ENCODE measurements around the gene SOHLH2. TPM values are rescaled to one million over a fixed set of nuclear protein-coding genes. Genes with fewer than 3 reads are reported as not detected.

The SOHLH2 gene
- total and polyA plus RNA-seq, 2 of the 4 experiments (the other 2 are of a cell fraction), result 0.17 to 0.18 TPM

- Histone ChIP-seq H2BK20ac (ENCODE audit: low read depth, low read length) (no peak overlapping the region), H2AK9ac (replicated peaks; ENCODE audit: low read depth, low read length, poor library complexity) (no peak overlapping the region), H3K79me1 (ENCODE audit: low read depth in 1 of 2, low read length in 2 of 2) (no peaks in the 10 kb centered on the region), H3K4ac (ENCODE audit: low read depth, low read length) (no peak overlapping the region), H2BK15ac (ENCODE audit: low read depth, low read length) (no peak overlapping the region), H3K23ac (ENCODE audit: low read depth, low read length) (no peak overlapping the region), H3K56ac (ENCODE audit: extremely low read depth, insufficient read depth, low read length) (no peak overlapping the region), H3K9me1 (ENCODE audit: insufficient read depth, low read length) (no peaks in the 10 kb centered on the region), H3K4me3 (ENCODE audit: insufficient read depth, low read depth, low read length) (no peak overlapping the region), H3K14ac (replicated peaks; ENCODE audit: low read depth, low read length) (no peak overlapping the region), H2BK5ac (ENCODE audit: low read depth, low read length, poor library complexity, severe bottlenecking) (no peak overlapping the region), H3K36me3 (ENCODE audit: control insufficient read depth, insufficient read depth, low read length) (no peaks in the 10 kb centered on the region), H2BK120ac (ENCODE audit: low read depth, low read length) (no peak overlapping the region), H3K27me3 (ENCODE audit: control insufficient read depth, insufficient read depth, low read length) (peaks cover 31% of the 10 kb centered on the region), H3K18ac (ENCODE audit: low read depth, low read length) (no peak overlapping the region), H3K9me3 (ENCODE audit: control insufficient read depth, insufficient read depth, low read length) (no peaks in the 10 kb centered on the region), H4K20me1 (ENCODE audit: insufficient read depth, low read length) (no peaks in the 10 kb centered on the region), H4K91ac (ENCODE audit: insufficient read depth, low read depth, low read length) (no peak overlapping the region), H4K8ac (ENCODE audit: low read depth in 2 of 2, low read length in 2 of 2) (no peak overlapping the region), H2AK5ac (ENCODE audit: low read depth, low read length) (no peak overlapping the region), H3K27ac (ENCODE audit: insufficient read depth, low read length) (no peak overlapping the region), H3K4me1 (ENCODE audit: control insufficient read depth, insufficient read depth, low read length) (no peaks in the 10 kb centered on the region), H2AFZ (replicated peaks; ENCODE audit: low read length, poor library complexity) (no peak overlapping the region), H3K9ac (ENCODE audit: low read depth, low read length) (no peak overlapping the region), H4K5ac (ENCODE audit: low read depth, low read length) (no peak overlapping the region), H3K4me2 (ENCODE audit: low read depth, low read length) (no peak overlapping the region)
- WGBS, 2 experiments (ENCODE audit: extremely low coverage in 2 of 2, insufficient read length in 1 of 2), result no CpG with 5 or more reads among the region's 5 CpGs
- dilution Hi-C loops (cut with HindIII; ENCODE audit: low sequenced_read_pairs, unreplicated experiment), result no loop called here
- CTCF ChIA-PET, result no interaction called here
- ATAC-seq (ENCODE audit: low read depth), result no peak
- TF ChIP-seq, protein P1, sequence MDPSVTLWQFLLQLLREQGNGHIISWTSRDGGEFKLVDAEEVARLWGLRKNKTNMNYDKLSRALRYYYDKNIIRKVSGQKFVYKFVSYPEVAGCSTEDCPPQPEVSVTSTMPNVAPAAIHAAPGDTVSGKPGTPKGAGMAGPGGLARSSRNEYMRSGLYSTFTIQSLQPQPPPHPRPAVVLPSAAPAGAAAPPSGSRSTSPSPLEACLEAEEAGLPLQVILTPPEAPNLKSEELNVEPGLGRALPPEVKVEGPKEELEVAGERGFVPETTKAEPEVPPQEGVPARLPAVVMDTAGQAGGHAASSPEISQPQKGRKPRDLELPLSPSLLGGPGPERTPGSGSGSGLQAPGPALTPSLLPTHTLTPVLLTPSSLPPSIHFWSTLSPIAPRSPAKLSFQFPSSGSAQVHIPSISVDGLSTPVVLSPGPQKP (IDR thresholded peaks at IDR 0.05; ENCODE audit: borderline replicate concordance, low read depth, low read length), result no peak
- TF ChIP-seq MAZ (IDR thresholded peaks at IDR 0.05; ENCODE audit: borderline replicate concordance, low read depth, low read length), result no peak
- no peak for TF ChIP-seq CEBPB (IDR thresholded peaks at IDR 0.05; ENCODE audit: low read depth, low read length)
- TF ChIP-seq USF2 (IDR thresholded peaks at IDR 0.05; ENCODE audit: low read depth, low read length), result no peak
- no peak for TF ChIP-seq RFX5 (IDR thresholded peaks at IDR 0.05; ENCODE audit: low read depth, low read length)
- no peak for TF ChIP-seq NFE2L2 (IDR thresholded peaks at IDR 0.05; ENCODE audit: low read depth, low read length)
- no peak for TF ChIP-seq MAFK (IDR thresholded peaks at IDR 0.05; ENCODE audit: low read depth, low read length)
- no peak for TF ChIP-seq FOS (IDR thresholded peaks at IDR 0.05; ENCODE audit: low read depth, low read length)
- no peak for TF ChIP-seq CHD1 (IDR thresholded peaks at IDR 0.05; ENCODE audit: low read depth, low read length)
- no peak for TF ChIP-seq MXI1 (IDR thresholded peaks at IDR 0.05; ENCODE audit: borderline replicate concordance, low read depth, low read length)
- TF ChIP-seq, protein P2, sequence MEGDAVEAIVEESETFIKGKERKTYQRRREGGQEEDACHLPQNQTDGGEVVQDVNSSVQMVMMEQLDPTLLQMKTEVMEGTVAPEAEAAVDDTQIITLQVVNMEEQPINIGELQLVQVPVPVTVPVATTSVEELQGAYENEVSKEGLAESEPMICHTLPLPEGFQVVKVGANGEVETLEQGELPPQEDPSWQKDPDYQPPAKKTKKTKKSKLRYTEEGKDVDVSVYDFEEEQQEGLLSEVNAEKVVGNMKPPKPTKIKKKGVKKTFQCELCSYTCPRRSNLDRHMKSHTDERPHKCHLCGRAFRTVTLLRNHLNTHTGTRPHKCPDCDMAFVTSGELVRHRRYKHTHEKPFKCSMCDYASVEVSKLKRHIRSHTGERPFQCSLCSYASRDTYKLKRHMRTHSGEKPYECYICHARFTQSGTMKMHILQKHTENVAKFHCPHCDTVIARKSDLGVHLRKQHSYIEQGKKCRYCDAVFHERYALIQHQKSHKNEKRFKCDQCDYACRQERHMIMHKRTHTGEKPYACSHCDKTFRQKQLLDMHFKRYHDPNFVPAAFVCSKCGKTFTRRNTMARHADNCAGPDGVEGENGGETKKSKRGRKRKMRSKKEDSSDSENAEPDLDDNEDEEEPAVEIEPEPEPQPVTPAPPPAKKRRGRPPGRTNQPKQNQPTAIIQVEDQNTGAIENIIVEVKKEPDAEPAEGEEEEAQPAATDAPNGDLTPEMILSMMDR (conservative IDR thresholded peaks at IDR 0.05; ENCODE audit: low read depth, low read length), result no peak
- no peak for TF ChIP-seq BHLHE40 (IDR thresholded peaks at IDR 0.05; ENCODE audit: low read depth, low read length)
- TF ChIP-seq SMC3 (IDR thresholded peaks at IDR 0.05; ENCODE audit: low read depth, low read length), result no peak
- POLR2A ChIA-PET (ENCODE audit: unreplicated experiment), result no interaction called here
- intact Hi-C loops (cut with micrococcal nuclease), result no loop called here
- no peak for DNase-seq
- no TSS peak for BruUV-seq (replicated peaks)
- in situ Hi-C loops (cut with MboI; ENCODE audit: low sequenced_read_pairs), result no loop called here
Measured at GRCh38 chr13:36131931-36132297, 82.4 kb downstream of the SOHLH2 start.
